Loucy (cell line): Measurements from ENCODE around the gene NELL2.

Experiments
- H2AFZ ChIP-seq: fragments of 200-600 bp; sonication (generic); 2 replicates; pipeline ENCODE4 v1.6.0; 2016; ENCODE audit warnings: antibody characterized with exemption, mild to moderate bottlenecking, low read length, moderate library complexity
- H3F3A ChIP-seq: fragments of 200-600 bp; 2 replicates; pipeline ENCODE4 v1.6.0; 2016; ENCODE audit warnings: antibody characterized with exemption, low read depth, mild to moderate bottlenecking
- H3K27me3 ChIP-seq: fragments of 200-600 bp; sonication (generic); 2 replicates; pipeline ENCODE4 v1.6.1; 2014; ENCODE audit warnings: low read length, mild to moderate bottlenecking; ENCODE audit not compliant: insufficient read depth, poor library complexity, severe bottlenecking
- H3K36me3 ChIP-seq: fragments of 200-600 bp; sonication (generic); 2 replicates; pipeline ENCODE4 v1.6.1; 2016; ENCODE audit warnings: low read length; ENCODE audit not compliant: insufficient read depth
- H3K4me1 ChIP-seq: fragments of 200-600 bp; sonication (generic); 2 replicates; pipeline ENCODE4 v1.5.1; 2014; ENCODE audit warnings: low read length, mild to moderate bottlenecking; ENCODE audit not compliant: insufficient read depth, poor library complexity, severe bottlenecking
- H3K4me2 ChIP-seq: fragments of 200-600 bp; sonication (generic); 2 replicates; pipeline ENCODE4 v1.6.0; 2014; ENCODE audit warnings: antibody characterized with exemption, low read length, low read depth, mild to moderate bottlenecking; ENCODE audit not compliant: poor library complexity, severe bottlenecking
- H3K4me3 ChIP-seq: fragments of 200-600 bp; sonication (generic); 2 replicates; pipeline ENCODE4 v1.5.1; 2014; ENCODE audit warnings: low read length, mild to moderate bottlenecking, mixed read lengths; ENCODE audit not compliant: poor library complexity, severe bottlenecking
- H3K79me2 ChIP-seq: fragments of 200-600 bp; sonication (generic); 2 replicates; pipeline ENCODE4 v1.6.1; 2014; ENCODE audit warnings: low read length; ENCODE audit not compliant: insufficient read depth
- H3K9ac ChIP-seq: fragments of 200-600 bp; sonication (generic); 2 replicates; pipeline ENCODE4 v1.6.0; 2014; ENCODE audit warnings: mild to moderate bottlenecking, low read depth, low read length, moderate library complexity; ENCODE audit not compliant: poor library complexity, severe bottlenecking
- H3K9me2 ChIP-seq: fragments of 200-600 bp; sonication (generic); replicated peaks from 2 replicates; pipeline ENCODE4 v1.6.1; 2016; ENCODE audit warnings: low read depth, low read length, mixed read lengths
- H3K9me3 ChIP-seq: fragments of 200-600 bp; sonication (generic); 2 replicates; pipeline ENCODE4 v1.6.1; 2014; ENCODE audit warnings: mild to moderate bottlenecking, antibody characterized with exemption, low read length, low read depth; ENCODE audit not compliant: insufficient read depth
- H4K20me1 ChIP-seq: fragments of 200-600 bp; sonication (generic); 2 replicates; pipeline ENCODE4 v1.6.0; 2014; ENCODE audit warnings: antibody characterized with exemption, low read length, mild to moderate bottlenecking; ENCODE audit not compliant: insufficient read depth, poor library complexity, severe bottlenecking
- CTCF ChIP-seq: fragments of 200-600 bp; sonication (generic); conservative IDR thresholded peaks from 2 replicates; pipeline ENCODE4 v1.5.1; 2014; ENCODE audit warnings: mild to moderate bottlenecking, antibody characterized with exemption, low read length
- EZH2phosphoT487 ChIP-seq: fragments of 200-600 bp; IDR thresholded peaks from 2 replicates; pipeline ENCODE4 v1.6.1; 2018; ENCODE audit warnings: antibody characterized with exemption, mild to moderate bottlenecking, moderate library complexity, borderline replicate concordance

Gene NELL2

GRCh38 chr12:44477331-44477980 is 398.7 kb downstream of the NELL2 start:
- no peak overlapping the region for H2AFZ ChIP-seq
- H3K27me3 ChIP-seq, result no peaks in the 10 kb centered on the region
- no peak overlapping the region for H3K9ac ChIP-seq
- no peaks in the 10 kb centered on the region for H4K20me1 ChIP-seq
- no peaks in the 10 kb centered on the region for H3K79me2 ChIP-seq
- no peaks in the 10 kb centered on the region for H3K4me1 ChIP-seq
- no peak for TF ChIP-seq EZH2phosphoT487
- no peak for TF ChIP-seq CTCF
- H3K4me2 ChIP-seq, result no peak overlapping the region
- H3K9me2 ChIP-seq, result no peaks in the 10 kb centered on the region
- H3F3A ChIP-seq, result no peaks in the 10 kb centered on the region
- peaks cover 3% of the 10 kb centered on the region; the same call in 1 of the 2 replicates for H3K9me3 ChIP-seq
- no peak overlapping the region for H3K4me3 ChIP-seq
- no peaks in the 10 kb centered on the region for H3K36me3 ChIP-seq

GRCh38 chr12:44476683-44477082 is 399.4 kb downstream of the NELL2 start:
- Histone ChIP-seq H3K9ac (no peak overlapping the region), H2AFZ (no peak overlapping the region), H3K27me3 (no peaks in the 10 kb centered on the region), H3K79me2 (no peaks in the 10 kb centered on the region), H3F3A (no peaks in the 10 kb centered on the region), H3K4me2 (no peak overlapping the region), H3K4me1 (no peaks in the 10 kb centered on the region), H3K9me2 (no peaks in the 10 kb centered on the region), H3K9me3 (peaks cover 3% of the 10 kb centered on the region; the same call in 1 of the 2 replicates), H4K20me1 (no peaks in the 10 kb centered on the region), H3K36me3 (no peaks in the 10 kb centered on the region), H3K4me3 (no peak overlapping the region)
- TF ChIP-seq EZH2phosphoT487 (no peak), CTCF (no peak)

GRCh38 chr12:44465139-44465538 is 411.0 kb downstream of the NELL2 start:
- Histone ChIP-seq H3K27me3 (no peaks in the 10 kb centered on the region), H3K9ac (no peak overlapping the region), H3F3A (no peaks in the 10 kb centered on the region), H3K9me2 (no peaks in the 10 kb centered on the region), H3K4me1 (no peaks in the 10 kb centered on the region), H3K4me3 (no peak overlapping the region), H2AFZ (no peak overlapping the region), H3K4me2 (no peak overlapping the region), H3K9me3 (peaks cover 7% of the 10 kb centered on the region; the same call in 1 of the 2 replicates), H3K36me3 (no peaks in the 10 kb centered on the region), H4K20me1 (no peaks in the 10 kb centered on the region), H3K79me2 (no peaks in the 10 kb centered on the region)
- TF ChIP-seq EZH2phosphoT487 (no peak), CTCF (peak; percentile 39)
